Thoracic aorta (tissue), 2 donors: ENCODE measurements around the gene CTAGE9. TPM values are rescaled to one million over a fixed set of nuclear protein-coding genes. Genes with fewer than 3 reads are reported as not detected.

Source experiments
- ATAC-seq: fragments of 150-250 bp; one replicate; pipeline ENCODE4 v1.8.0; 2017; ENCODE audit warnings: low read depth; ENCODE audit not compliant: insufficient number of reproducible peaks, low FRiP score
- DNase-seq: peaks from one replicate; pipeline ENCODE4 v3.0.0-alpha.2; 2020; ENCODE audit warnings: low spot score
- H3K27ac ChIP-seq, 2 donors: fragments of 200-600 bp; sonication (generic); 1 replicate in 1 of 2; 2 replicates in 1 of 2; pipeline ENCODE4 v1.5.1; 2016; ENCODE audit warnings: mild to moderate bottlenecking in 2 of 2, moderate library complexity in 2 of 2
- H3K27me3 ChIP-seq: fragments of 200-600 bp; sonication (generic); replicated peaks from 2 replicates; pipeline ENCODE4 v1.6.0; 2016; ENCODE audit warnings: mild to moderate bottlenecking; ENCODE audit not compliant: insufficient read depth
- H3K36me3 ChIP-seq: fragments of 200-600 bp; sonication (generic); one replicate; pipeline ENCODE4 v1.5.1; 2016
- H3K4me1 ChIP-seq, 2 donors: fragments of 200-600 bp; sonication (generic); 1 replicate in 1 of 2; 2 replicates in 1 of 2; pipeline versions ENCODE4 v1.5.1 to v1.6.0; 2016; ENCODE audit warnings: low read depth in 2 of 2, mild to moderate bottlenecking in 1 of 2; ENCODE audit not compliant: control insufficient read depth in 1 of 2
- H3K4me3 ChIP-seq: fragments of 200-600 bp; sonication (generic); 2 replicates; pipeline ENCODE4 v1.5.1; 2016; ENCODE audit warnings: mild to moderate bottlenecking
- H3K9me3 ChIP-seq: fragments of 200-600 bp; sonication (generic); 2 replicates; pipeline ENCODE4 v1.5.1; 2016
- CTCF ChIP-seq: fragments of 200-600 bp; sonication (generic); IDR thresholded peaks from one replicate; pipeline ENCODE4 v1.5.1; 2019; ENCODE audit warnings: antibody characterized with exemption
- total RNA-seq, 2 donors: library from RNA; depleted of rRNA; stranded (reverse); fragments of >200 nt; gene quantifications; one replicate each; pipeline versions ENCODE4 v1.1.0 to v1.2.3, GENCODE V29; 2016

Gene CTAGE9
- total RNA-seq, 2 donors from 2014 or later: not detected

- no peak overlapping the region for H3K4me3 ChIP-seq
- no peak for ATAC-seq
These were observed 25.5 kb downstream of the CTAGE9 start for GRCh38 chr6:131685266-131685780.

GRCh38 chr6:131683479-131683878 lies 27.3 kb downstream of the CTAGE9 start:
- Histone ChIP-seq H3K4me3 (no peak overlapping the region), H3K9me3 (no peaks in the 10 kb centered on the region), H3K27ac (no peak overlapping the region), H3K36me3 (no peaks in the 10 kb centered on the region), H3K27me3 (no peaks in the 10 kb centered on the region), H3K4me1 (no peaks in the 10 kb centered on the region)
- no peak for ATAC-seq
- no peak for TF ChIP-seq CTCF
- no peak for DNase-seq

More at GRCh38 chr6:131685266-131685780, 25.5 kb downstream of the CTAGE9 start:
- H3K36me3 ChIP-seq: no peaks in the 10 kb centered on the region
- H3K27me3 ChIP-seq: no peaks in the 10 kb centered on the region
- no peak for DNase-seq
- H3K27ac ChIP-seq: no peak overlapping the region
- no peak for TF ChIP-seq CTCF
- no peaks in the 10 kb centered on the region for H3K4me1 ChIP-seq
- no peaks in the 10 kb centered on the region for H3K9me3 ChIP-seq

GRCh38 chr6:131682442-131682841 lies 28.4 kb downstream of the CTAGE9 start:
- TF ChIP-seq CTCF: no peak
- H3K27me3 ChIP-seq: no peaks in the 10 kb centered on the region
- H3K36me3 ChIP-seq: no peaks in the 10 kb centered on the region
- DNase-seq (no peak), ATAC-seq (no peak)
- H3K4me1 ChIP-seq: no peaks in the 10 kb centered on the region
- H3K27ac ChIP-seq: no peak overlapping the region
- H3K4me3 ChIP-seq: no peak overlapping the region
- H3K9me3 ChIP-seq: no peaks in the 10 kb centered on the region

GRCh38 chr6:131681585-131681984 lies 29.2 kb downstream of the CTAGE9 start:
- no peaks in the 10 kb centered on the region for H3K4me1 ChIP-seq
- no peak for DNase-seq
- no peaks in the 10 kb centered on the region for H3K27me3 ChIP-seq
- no peaks in the 10 kb centered on the region for H3K36me3 ChIP-seq
- no peak overlapping the region for H3K27ac ChIP-seq
- no peak for TF ChIP-seq CTCF
- no peaks in the 10 kb centered on the region for H3K9me3 ChIP-seq
- no peak overlapping the region for H3K4me3 ChIP-seq
- ATAC-seq: no peak

GRCh38 chr6:131680868-131681267 lies 29.9 kb downstream of the CTAGE9 start:
- H3K9me3 ChIP-seq: no peaks in the 10 kb centered on the region
- no peaks in the 10 kb centered on the region for H3K36me3 ChIP-seq
- no peaks in the 10 kb centered on the region for H3K27me3 ChIP-seq
- TF ChIP-seq CTCF: no peak
- no peak for DNase-seq
- H3K4me1 ChIP-seq: no peaks in the 10 kb centered on the region
- H3K4me3 ChIP-seq: no peak overlapping the region
- no peak overlapping the region for H3K27ac ChIP-seq
- no peak for ATAC-seq
